ENCODE data around the gene ABCD4.
A peak's percentile ranks its signal among the peaks of the same experiment; 100 is the strongest.
"Not testable (repeated sequence)": the region's sequence is repeated elsewhere in the genome, so short reads cannot be mapped to it uniquely, and the experiment has no call there.

Gene ABCD4

GRCh38 chr14:74302634-74303569 lies at the start of gene ABCD4:
Gene ABCD4 (minus strand): TSS chr14:74302934. CDS start chr14:74302912, 22 bp downstream.
- DNase-seq = peak; percentile 80

GRCh38 chr14:74350928-74351323 lies 48.2 kb upstream of the ABCD4 start:
- DNase-seq = no peak

GRCh38 chr14:74350211-74350927 lies 47.6 kb upstream of the ABCD4 start:
- DNase-seq = no peak

- no peak for DNase-seq
Observed at GRCh38 chr14:74349757-74350156, 47.0 kb upstream of the ABCD4 start.

- no peak for DNase-seq
Observed at GRCh38 chr14:74348735-74349463, 46.2 kb upstream of the ABCD4 start.

GRCh38 chr14:74348241-74348734 lies 45.6 kb upstream of the ABCD4 start, which contains the start of gene VRTN:
Gene VRTN (plus strand): TSS chr14:74348471. CDS start chr14:74356784, 8,313 bp downstream.
- DNase-seq = no peak

- DNase-seq = no peak
Observed at GRCh38 chr14:74347795-74348100, 45.0 kb upstream of the ABCD4 start.

GRCh38 chr14:74347097-74347794 lies 44.5 kb upstream of the ABCD4 start:
- no peak for DNase-seq

- DNase-seq = no peak
Observed at GRCh38 chr14:74346341-74346740, 43.6 kb upstream of the ABCD4 start.

GRCh38 chr14:74333909-74334308 lies 31.2 kb upstream of the ABCD4 start:
- DNase-seq = no peak

- DNase-seq = not testable (repeated sequence)
Observed at GRCh38 chr14:74329950-74330552, 27.3 kb upstream of the ABCD4 start.

- DNase-seq = no peak
Observed at GRCh38 chr14:74326369-74327152, 23.8 kb upstream of the ABCD4 start.

- DNase-seq = no peak
Observed at GRCh38 chr14:74325446-74325845, 22.7 kb upstream of the ABCD4 start.

- DNase-seq = no peak
Observed at GRCh38 chr14:74324931-74325361, 22.2 kb upstream of the ABCD4 start.

- DNase-seq = no peak
Observed at GRCh38 chr14:74314576-74314975, 11.8 kb upstream of the ABCD4 start.

- DNase-seq = no peak
Observed at GRCh38 chr14:74313601-74314000, 10.9 kb upstream of the ABCD4 start.

GRCh38 chr14:74312161-74312560 lies 9.4 kb upstream of the ABCD4 start:
- DNase-seq = no peak

GRCh38 chr14:74309125-74310022 lies 6.6 kb upstream of the ABCD4 start:
- DNase-seq = no peak

- no peak for DNase-seq
Observed at GRCh38 chr14:74308695-74309094, 6.0 kb upstream of the ABCD4 start.

GRCh38 chr14:74302152-74302628 lies 544 bp downstream of the ABCD4 start:
- no peak for DNase-seq
